Cardiac fibroblast (primary cell): ENCODE measurements around the gene LCE2D.
"Not testable (repeated sequence)": the region's sequence is repeated elsewhere in the genome, so short reads cannot be mapped to it uniquely, and the experiment has no call there.

Experiments used
- DNase-seq, 2 donors: peaks; one replicate each; pipeline versions ENCODE4 v3.0.0 to v3.0.0-alpha.2; 2010; ENCODE audit warnings: low read depth in 2 of 2
- H3K4me3 ChIP-seq, 2 donors: replicated peaks in 1 of 2; 1 replicate in 1 of 2; 2 replicates in 1 of 2; pipeline ENCODE4 v1.5.1; 2011; ENCODE audit warnings: low read depth in 2 of 2, low read length in 2 of 2, mild to moderate bottlenecking in 2 of 2, moderate library complexity in 1 of 2
- CTCF ChIP-seq: IDR thresholded peaks from one replicate; pipeline ENCODE4 v1.5.1; 2011; ENCODE audit warnings: low read depth, mild to moderate bottlenecking, low read length, inconsistent platforms

The LCE2D gene

GRCh38 chr1:152657677-152658076, 5.5 kb upstream of the LCE2D start:
- DNase-seq = no peak
- no peak for TF ChIP-seq CTCF

GRCh38 chr1:152658649-152659048, 4.5 kb upstream of the LCE2D start:
- DNase-seq = no peak
- no peak overlapping the region for H3K4me3 ChIP-seq
- TF ChIP-seq CTCF = no peak

More at GRCh38 chr1:152657677-152658076, 5.5 kb upstream of the LCE2D start:
- H3K4me3 ChIP-seq = no peak overlapping the region

GRCh38 chr1:152666171-152666570, 3.0 kb downstream of the LCE2D start:
- not testable (repeated sequence) for DNase-seq, H3K4me3 ChIP-seq

DNA sequence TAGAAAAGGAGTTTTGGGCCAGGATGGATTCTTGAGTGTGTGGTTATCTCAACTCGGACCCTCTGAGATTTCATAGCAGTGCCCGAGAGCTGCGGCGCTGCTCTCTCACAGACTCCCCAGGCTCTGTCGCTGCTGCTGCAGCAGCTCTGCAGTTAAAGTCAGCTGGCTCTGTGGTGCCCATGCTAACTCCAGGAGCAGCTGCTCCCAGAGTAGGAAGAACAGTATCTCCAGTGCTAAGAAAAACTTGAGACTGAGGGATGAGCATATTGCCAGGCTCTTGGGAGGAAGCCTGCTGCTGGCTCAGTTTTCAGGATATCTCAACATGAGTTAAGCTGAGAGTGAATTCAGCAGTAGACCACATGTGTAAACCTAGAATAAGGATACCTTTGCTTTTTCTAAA, 4.5 kb downstream of the LCE2D start:
- no peak for TF ChIP-seq CTCF
- DNase-seq = no peak
- H3K4me3 ChIP-seq = no peak overlapping the region

- no peak for TF ChIP-seq CTCF
- H3K4me3 ChIP-seq = no peak overlapping the region
- DNase-seq = no peak
Observed at GRCh38 chr1:152673016-152673415, 9.8 kb downstream of the LCE2D start.

DNA sequence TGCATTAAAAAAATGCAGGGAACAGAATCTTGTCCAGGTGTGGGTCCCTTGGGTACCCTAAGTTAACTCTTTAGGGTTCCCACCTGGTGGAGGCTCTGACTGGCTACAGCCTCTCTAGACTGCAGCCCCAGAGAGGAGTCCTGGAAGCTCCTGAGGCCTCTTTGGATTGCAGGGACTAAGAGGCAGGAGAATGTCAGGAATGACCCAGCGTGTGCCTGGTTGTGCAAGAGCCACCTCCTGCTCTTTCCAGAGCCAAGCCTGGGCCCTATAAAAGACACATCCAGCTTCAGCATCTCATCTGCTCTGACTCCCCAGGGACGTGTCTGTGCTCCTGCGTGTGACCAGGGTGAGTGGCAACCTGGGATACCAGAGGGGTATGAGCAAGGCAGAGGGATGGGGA, 11.8 kb downstream of the LCE2D start, which contains the start of gene LCE2C:
Gene LCE2C, plus strand, starts transcription at position 297 of the 400 bp plus-strand sequence. CDS start 737 bp downstream, outside the sequence.
- DNase-seq, H3K4me3 ChIP-seq: not testable (repeated sequence)

DNA sequence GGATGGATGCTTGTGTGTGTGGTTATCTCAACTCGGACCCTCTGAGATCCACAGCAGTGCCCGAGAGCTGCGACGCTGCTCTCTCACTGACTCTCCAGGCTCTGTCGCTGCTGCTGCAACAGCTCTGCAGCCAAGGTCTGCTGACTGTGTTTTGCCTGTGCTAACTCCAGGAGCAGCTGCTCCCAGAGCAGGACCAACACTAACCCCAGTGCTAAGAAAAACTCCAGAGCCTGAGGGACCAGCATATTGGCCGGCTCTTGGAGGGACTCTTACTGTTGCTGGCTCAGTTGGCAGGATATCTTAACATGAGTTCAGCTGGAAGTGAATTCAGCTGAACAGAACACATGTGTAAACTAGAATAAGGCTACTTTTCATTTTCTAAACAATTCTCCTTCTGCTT, 16.3 kb downstream of the LCE2D start:
- TF ChIP-seq CTCF = no peak

DNA sequence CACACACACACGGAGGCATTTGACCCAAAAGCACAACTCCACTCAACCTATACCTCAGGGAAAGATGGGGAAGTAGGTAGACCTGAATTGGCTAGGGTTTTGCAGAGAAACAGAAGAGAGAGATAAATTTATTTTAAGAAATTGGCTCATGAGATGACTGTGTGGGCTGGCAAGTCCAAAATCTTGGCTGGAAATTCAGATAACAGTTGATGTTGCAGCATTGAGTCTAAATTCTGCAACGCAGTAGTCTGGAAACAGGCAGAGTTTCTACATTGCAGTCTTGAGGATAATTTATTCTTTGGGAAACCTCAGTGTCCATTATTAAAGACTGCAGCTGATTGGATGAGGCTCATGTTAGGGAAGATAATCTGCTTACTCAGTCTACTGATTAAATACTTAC, 18.4 kb downstream of the LCE2D start:
- no peak overlapping the region for H3K4me3 ChIP-seq
- no peak for TF ChIP-seq CTCF
- no peak for DNase-seq

More for the DNA sequence above, 16.3 kb downstream of the LCE2D start:
- DNase-seq = no peak
- H3K4me3 ChIP-seq = no peak overlapping the region
